Spleen (tissue), 7 donors: ENCODE measurements around the gene HMX1.

Experiments used
- POLR2A ChIP-seq, 3 donors: fragments of 450-650 bp; IDR thresholded peaks; one replicate each; pipeline ENCODE4 v1.5.1; 2017; ENCODE audit warnings: antibody characterized with exemption in 3 of 3, mild to moderate bottlenecking in 1 of 3
- TF ChIP-seq, protein P1 (sequence below), 11 experiments: fragments of 200-600 bp in 7 of 11; fragments of 450-650 bp in 4 of 11; sonication (generic) in 4 of 11; IDR thresholded peaks in 8 of 11; conservative IDR thresholded peaks in 3 of 11; 1 replicate in 7 of 11; 2 replicates in 4 of 11; pipeline versions ENCODE4 v1.4.0 to v1.8.0; 2016 to 2021; ENCODE audit warnings: antibody characterized with exemption in 11 of 11, inconsistent platforms in 4 of 11, mild to moderate bottlenecking in 1 of 11
- donor health status: DM: no; HTN: no; CAD: no; lungs with moderate emphysema.
- donor health status: DM: no; HTN: no; CAD: no.
- donor health status: DM: no; HTN: no; CAD: no.

DNA sequence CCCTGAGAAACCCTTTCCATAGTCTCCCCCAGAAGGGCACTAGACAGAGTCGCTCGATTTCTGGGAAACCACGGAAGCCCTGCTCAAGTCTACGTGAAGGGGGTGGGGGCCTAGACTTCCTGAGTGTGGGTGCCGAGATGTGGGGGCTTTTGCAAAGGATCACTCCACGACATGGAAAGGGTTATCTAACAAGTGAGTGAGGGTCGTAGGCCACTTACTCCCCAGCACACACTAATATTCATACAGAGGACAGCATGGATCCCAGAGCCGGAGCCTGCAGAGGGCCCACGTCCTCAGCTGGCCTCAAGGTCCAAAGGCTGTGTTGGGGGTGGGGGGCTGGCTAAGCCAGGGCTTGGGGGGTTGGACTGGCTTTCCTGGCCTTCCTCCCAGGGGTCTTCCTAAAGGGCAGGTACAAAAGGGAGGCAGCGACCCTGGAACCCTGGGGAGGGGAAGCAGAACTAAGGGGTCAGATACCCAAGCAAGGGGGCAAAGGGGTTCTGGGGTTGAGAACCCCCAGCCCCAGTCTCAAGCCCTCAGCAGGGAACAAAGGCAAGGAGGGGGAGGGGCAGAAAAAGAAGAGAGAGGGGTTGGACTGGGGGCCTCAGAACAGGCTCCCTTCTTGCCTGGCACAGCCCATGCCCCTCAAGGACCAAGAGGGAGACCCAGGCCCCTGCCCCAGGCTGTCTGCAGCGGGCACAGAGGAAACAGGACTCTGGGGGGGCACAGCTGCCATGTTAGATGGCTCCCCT, 1.6 kb downstream of the HMX1 start:
- TF ChIP-seq, protein P1, sequence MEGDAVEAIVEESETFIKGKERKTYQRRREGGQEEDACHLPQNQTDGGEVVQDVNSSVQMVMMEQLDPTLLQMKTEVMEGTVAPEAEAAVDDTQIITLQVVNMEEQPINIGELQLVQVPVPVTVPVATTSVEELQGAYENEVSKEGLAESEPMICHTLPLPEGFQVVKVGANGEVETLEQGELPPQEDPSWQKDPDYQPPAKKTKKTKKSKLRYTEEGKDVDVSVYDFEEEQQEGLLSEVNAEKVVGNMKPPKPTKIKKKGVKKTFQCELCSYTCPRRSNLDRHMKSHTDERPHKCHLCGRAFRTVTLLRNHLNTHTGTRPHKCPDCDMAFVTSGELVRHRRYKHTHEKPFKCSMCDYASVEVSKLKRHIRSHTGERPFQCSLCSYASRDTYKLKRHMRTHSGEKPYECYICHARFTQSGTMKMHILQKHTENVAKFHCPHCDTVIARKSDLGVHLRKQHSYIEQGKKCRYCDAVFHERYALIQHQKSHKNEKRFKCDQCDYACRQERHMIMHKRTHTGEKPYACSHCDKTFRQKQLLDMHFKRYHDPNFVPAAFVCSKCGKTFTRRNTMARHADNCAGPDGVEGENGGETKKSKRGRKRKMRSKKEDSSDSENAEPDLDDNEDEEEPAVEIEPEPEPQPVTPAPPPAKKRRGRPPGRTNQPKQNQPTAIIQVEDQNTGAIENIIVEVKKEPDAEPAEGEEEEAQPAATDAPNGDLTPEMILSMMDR (IDR thresholded peaks at IDR 0.05 in 8 of 11, conservative IDR thresholded peaks at IDR 0.05 in 3 of 11), result no peak
- TF ChIP-seq POLR2A (IDR thresholded peaks at IDR 0.05), result no peak
